Measurements from ENCODE around the gene FBLN1.
"Not testable (repeated sequence)": the region's sequence is repeated elsewhere in the genome, so short reads cannot be mapped to it uniquely, and the experiment has no call there.

The FBLN1 gene

DNA sequence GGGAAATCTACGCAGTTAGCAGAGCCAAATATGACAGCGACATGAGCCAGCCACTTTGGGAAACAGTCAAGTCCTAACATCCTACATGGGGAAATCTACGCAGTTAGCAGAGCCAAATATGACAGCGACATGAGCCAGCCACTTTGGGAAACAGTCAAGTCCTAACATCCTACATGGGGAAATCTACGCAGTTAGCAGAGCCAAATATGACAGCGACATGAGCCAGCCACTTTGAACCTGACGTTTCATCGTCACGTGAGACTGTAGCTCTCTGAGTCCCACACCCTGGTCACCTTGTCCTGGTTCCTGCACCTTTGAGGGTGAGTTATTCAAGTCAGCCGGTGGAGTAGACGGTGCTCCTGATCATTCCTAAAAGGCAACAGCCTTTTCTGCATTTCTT, 105.4 kb downstream of the FBLN1 start:
- DNase-seq (ENCODE audit: low read depth in 2 of 2) = not testable (repeated sequence)

DNA sequence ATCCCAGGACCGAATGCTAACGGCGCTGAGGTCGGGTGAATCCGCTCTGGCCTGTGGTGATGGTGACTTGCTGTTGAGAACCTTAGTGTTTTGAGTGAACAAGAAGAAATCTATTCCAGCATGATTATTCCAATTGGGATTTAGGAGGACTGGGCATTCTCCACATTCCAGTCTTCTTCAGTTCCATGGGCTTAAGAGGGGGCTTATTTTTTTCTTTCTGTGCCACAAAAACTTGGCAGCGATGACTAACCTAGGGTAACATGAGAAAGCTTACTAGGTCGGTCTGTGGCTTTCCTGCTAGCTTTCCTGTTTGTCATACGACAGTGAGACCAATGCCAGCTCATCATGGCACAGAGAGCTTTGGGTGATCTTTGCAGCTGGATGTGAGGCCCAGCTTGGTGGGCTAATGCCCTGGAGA, 106.1 kb downstream of the FBLN1 start:
- no peak for DNase-seq (ENCODE audit: low read depth in 2 of 2)

DNA sequence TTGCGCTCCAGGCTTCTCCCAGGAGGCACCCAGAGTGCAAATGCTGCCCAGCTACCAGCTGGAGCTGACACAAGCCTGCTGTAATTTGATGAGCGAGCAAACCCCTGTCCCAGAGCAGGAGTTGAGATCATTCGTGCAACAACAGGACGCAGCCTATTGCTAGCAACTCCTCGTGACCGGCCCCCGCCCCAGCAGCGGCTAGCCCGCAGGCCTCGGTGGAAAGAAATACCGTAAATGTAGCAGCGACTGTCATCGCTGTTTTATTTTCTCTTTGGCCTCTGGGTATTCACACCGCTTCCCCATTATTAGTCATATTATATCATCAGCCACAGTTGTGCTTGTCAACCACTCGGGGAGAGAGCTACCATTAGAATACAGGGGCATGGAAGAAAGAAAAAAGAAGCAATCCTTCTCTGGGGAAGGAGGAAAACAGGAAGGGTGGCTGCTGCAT, 109.8 kb downstream of the FBLN1 start:
- peak in 1 of 2 donors; percentile 42 for DNase-seq (ENCODE audit: low read depth in 2 of 2)

DNA sequence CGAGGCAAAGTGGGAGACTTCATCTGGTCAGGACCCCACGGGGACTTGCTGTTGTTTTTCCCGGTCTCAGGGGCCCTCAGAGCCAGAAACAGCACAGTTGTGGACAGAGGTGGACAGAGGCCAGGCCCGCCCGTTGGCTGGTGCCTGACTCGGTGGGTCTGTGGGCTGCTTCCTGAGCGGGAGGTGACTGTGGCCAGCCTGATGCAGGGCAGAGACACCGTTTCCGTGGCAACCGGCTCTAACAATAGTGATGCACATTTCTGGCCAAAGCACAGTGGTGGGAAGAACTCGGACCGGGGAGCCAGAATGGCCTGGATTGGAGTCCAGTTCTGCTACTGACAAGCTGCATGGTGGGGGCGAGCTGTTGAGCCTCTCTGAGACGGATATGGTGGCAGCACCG, 110.3 kb downstream of the FBLN1 start:
- no peak for DNase-seq (ENCODE audit: low read depth in 2 of 2)

DNA sequence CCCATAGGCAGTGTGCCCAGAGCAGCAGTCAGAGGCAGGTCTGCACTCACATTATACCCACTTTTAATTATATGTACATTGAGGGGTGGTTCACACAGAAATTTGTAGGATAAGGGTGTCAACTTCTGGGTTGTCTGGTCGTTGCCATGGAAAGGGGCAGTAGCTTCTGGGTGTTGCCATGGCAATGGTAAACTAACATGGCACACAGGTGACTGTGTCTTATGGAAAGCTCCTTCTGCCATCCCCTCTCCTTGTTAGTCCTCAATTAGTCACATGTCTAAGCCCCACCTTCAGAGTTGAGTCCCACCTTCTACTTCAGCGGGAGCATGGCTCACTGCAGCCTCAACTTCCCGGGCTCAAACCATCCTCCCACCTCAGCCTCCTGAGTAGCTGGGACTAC, 112.7 kb downstream of the FBLN1 start:
- no peak for DNase-seq (ENCODE audit: low read depth in 2 of 2)

DNA sequence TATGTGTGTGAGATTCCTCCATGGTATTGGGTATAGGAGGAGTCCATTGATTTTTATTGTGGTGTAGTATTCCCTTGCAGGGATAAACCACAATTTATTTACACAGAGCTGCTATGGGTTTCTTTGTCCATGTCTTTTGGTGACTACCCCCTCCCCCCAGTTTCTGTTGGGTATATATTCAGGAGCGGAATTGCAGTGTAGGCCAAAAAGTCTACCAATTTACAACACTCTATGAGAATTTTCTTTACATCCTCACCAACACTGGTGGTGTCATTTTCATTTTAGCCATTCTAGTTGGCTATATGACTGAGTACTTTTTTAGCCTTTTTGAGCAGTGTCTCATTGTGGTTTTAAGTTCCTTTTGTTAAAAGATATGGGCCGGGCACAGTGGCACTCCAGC, 113.7 kb downstream of the FBLN1 start:
- no peak for DNase-seq (ENCODE audit: low read depth in 2 of 2)

DNA sequence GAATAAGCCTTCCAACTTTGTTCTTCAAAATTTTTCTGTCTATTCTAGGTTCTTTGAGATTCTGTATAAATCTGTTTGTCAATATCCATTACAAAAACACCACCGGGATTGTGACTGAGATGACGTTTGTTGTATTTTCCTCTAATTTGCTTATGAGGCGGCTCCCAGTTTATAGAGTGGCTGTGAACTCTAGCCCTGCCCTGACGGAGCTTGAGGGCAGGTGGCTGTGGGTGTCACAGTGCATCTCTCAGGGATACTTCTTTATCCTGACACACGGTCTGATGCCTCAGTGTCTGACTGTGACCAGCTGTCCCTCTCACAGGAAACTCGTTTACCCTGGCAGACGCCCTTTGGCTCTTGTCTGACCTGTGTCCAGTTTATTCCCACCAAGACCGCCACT, 115.3 kb downstream of the FBLN1 start:
- DNase-seq (ENCODE audit: low read depth in 2 of 2) = no peak

DNA sequence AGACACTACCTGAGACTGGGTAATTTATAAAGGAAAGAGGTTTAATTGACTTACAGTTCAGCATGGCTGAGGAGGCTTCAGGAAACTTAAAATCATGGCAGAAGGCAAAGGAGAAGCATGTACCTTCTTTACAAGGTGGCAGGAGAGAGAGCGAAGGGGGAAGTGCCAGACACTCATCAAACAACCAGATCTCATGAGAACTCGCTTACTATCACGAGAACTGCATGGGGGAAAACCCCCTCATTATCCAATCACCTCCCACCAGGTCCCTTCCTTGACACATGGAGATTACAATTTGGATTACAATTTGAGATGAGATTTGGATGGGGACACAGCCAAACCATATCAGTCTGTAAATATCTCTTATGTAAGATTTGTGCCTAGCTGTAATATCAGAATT, 118.0 kb downstream of the FBLN1 start:
- DNase-seq (ENCODE audit: low read depth in 2 of 2) = no peak

DNA sequence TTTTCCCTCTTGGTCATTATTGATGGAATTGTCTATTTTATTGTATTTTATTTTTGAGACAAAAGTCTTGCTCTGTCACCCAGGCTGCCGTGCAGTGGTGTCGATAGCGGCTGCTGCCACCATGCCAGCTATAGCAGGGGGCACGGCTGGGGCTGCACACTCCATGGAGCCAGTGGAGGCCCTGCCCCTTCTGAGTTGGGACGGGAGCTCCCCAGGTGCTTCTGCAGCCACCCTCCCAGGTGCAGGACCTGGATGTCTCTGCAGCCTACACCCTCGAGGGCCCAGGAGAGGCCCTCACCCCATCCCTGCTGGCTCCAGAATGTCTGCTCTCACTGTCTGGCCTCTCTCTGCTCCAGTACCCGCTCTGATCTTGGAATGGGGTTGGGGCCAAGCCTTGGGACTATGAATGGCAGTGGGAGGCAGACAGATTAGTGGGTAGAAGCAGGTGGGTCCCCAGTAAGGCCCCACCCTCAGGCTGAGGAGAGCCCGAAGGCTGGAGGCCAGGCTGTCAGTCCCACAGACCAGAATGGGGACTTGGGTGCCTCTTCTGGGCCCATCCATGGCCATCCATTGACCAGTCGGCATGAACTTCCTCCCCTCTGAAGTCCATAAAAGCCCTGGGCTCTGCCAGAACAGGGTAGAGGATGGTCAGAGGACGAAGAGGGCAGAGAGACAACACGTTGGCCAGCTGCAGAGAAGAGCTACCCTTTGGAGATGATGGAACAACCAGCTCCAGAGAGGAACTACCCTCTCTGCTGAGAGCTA, 119.3 kb downstream of the FBLN1 start:
- no peak for DNase-seq (ENCODE audit: low read depth in 2 of 2)

DNA sequence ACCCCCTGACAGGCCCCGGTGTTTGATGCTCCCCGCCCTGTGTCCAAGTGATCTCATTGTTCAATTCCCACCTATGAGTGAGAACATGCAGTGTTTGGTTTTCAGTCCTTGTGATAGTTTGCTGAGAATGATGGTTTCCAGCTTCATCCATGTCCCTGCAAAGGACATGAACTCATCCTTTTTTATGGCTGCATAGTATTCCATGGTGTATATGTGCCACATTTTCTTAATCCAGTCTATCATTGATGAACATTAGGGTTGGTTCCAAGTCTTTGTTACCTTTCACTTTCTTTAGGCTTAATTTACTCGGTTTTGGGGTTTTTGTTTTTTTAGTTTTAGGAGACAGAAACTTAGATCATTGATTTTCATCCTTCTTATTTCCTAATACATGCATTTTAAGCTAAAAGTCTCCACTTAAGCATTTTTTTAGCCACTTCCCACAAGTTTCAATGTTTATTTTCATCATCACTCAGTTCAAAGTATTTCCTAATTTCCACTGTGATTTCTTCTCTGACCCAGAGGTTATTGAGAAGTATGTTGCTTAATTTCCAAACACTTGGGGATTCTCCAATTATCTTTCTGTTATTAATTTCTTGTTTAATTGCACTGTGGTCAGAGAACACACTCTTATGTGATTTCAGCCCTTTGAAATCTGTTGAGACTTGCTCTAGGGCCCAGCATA, 120.9 kb downstream of the FBLN1 start:
- not testable (repeated sequence) for DNase-seq (ENCODE audit: low read depth in 2 of 2)

DNA sequence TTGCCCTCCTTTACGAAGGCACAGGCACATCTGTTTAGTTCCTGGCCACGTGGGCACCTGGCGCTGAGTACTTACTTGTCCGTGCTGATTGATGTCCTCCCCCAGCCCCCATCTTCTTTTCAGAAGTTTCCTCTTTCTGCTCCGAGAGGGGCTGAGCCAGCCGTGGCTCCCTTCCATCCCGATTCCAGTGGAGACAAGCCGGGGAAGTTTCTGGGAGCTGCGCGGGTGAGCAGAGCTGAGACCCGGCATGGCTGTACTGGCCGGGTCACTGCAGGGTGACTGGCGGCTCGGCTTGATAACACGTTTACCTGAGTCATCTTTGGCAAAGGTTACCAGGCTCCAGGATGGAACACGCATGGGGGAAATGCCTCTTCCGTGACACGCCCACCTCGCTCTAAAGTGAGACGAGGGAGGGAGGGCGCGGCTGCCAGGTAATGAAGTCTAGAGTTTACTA, 123.5 kb downstream of the FBLN1 start:
- DNase-seq (ENCODE audit: low read depth in 2 of 2) = no peak

DNA sequence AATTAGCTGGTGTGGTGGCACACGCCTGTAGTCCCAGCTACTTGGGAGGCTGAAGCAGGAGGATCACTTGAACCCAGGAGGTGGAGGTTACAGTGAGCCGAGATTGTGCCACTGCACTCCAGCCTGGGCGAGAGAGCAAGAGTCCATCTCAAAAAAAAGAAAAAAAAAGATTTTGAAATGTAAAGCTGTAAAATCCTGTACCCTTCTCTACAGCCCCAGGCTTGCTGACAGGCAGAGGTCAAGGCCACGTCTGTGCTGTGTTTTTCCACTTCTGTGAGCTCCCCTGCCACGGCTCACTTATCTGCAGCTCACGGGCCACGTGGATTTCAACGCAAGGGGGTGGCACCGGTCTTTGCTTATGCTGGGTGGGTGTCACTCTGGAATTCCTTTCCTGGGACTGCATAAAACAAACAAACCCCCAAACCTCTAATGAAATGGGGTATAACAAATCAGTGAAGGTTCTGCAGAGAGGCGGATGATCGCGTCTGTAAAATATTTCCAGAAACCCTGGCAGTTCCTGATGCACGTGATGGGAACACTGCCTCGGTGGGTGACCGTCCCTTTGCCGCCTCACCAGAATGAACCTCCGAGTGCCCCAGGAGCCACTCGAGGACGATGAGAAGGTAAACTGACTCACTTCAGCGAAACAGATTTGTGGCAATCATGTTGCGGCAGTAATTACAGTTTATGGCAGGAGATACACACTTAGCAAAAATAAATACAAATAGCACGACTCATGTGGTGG, 125.0 kb downstream of the FBLN1 start:
- no peak for DNase-seq (ENCODE audit: low read depth in 2 of 2)

DNA sequence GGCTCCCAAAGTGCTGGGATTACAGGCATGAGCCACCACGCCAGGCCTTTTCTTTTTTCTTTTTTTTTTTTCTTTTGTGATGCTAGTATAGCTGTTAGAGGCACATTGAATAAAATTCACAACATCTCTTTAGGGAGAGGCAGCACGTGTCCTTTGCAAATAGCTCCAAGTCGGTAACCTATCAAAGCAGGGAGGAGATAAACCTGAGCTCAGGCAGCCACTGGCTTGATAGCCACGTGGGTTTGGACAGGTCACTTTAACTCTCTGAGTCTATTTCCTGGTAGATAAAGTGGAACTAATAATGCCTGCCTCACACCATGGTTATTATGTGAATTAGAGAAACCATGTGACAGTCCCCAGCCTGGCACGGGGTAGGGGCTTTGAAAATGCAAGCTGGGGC, 125.8 kb downstream of the FBLN1 start:
- DNase-seq (ENCODE audit: low read depth in 2 of 2) = no peak

DNA sequence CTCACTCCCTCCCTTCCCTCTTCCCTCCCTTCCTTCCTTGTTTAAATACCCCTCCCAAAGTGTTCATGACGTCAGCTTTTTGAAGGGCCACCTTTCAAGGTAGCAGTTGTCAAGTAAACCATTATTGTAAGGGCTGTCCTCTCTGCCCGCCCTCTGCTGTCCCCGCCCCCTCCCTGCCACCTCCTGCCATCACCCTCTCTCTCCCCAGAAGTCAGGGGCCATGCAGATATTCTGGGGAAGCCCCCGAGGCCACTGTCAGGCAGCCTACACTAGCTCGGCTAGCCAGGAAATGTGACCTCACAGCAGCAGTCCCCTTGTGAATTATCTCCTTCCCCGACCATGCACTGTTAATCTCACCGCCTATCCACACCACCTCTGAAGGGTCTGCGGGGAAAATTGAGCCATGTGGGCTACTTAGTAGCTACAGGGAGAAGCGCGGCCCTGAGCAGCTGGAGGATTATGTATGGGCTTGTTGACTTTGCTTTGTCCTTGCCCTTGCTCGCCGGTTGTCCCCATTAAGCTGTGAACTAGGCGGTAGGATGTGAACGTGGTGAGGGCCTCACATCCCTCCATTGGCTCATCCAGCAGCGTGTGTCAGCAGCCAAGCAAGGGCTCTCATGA, 126.9 kb downstream of the FBLN1 start:
- no peak for DNase-seq (ENCODE audit: low read depth in 2 of 2)

DNA sequence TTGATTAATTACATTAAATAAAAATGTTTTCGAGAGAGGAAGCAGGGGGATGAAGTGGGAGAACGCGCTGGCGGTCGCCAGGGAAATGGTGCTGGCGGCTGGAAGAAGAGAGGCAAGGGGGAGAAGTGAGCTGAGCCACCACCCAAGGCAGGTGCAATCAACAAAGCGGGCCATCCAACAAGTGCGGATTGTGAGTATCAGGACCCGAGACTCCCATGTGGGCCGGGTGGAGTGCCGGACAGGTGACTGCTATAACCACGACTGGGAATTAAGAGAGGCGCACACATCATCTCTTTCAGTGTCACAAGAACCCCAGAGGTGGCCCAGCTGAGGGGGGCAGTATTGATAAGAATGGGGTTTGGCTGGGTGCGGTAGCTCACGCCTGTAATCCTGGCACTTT, 127.8 kb downstream of the FBLN1 start:
- DNase-seq (ENCODE audit: low read depth in 2 of 2) = no peak

DNA sequence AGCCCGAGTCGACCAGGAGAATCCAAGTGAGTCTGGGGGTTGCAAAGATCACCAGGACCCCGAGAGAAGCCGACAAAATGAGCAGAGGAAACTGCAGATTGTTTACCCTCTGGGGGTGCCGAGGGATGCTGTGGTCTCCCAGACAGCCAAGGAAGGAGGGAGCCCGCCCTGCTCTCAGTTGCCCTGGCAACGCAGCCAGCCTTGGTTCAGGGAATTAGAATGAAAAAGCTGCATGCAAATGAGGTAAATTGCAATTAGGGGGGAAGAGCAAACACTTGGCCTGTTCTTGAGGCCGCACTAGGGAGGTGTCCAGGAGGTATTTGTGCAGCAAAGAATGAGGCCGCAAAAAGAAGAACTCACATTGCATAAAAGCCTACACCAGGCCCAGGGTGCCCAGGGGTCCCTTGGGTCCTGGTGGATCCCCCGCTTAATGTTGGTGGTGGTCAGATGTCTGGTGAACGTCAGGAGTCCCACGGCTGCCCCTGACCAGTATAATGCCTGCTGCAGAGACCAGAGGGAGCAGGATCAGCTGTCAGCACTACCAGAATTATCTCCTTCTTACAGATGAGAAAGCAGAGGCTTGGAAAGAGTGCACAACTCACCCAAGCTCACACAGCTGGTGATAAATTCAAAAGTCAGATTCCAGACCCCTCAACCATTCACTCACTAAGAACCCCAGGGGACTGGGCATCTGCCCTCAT, 128.6 kb downstream of the FBLN1 start:
- DNase-seq (ENCODE audit: low read depth in 2 of 2) = no peak

DNA sequence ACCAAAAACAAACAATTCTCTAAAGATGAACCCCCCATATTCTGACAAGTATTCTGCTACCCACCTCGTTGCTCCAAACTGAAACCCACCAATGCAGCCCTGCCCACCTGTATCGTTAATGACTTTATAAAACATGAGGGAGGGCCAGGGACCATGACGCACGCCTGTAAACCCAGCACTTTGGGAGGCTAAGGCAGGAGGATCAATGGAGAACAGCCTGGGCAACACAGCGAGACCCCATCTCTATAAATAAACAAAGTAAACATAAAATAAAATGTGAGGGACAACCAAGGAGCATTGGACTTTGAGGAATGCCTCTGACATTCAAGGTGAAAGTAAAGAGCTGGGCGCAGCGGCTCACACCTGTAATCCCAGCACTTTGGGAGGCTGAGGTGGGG, 129.2 kb downstream of the FBLN1 start:
- no peak for DNase-seq (ENCODE audit: low read depth in 2 of 2)

DNA sequence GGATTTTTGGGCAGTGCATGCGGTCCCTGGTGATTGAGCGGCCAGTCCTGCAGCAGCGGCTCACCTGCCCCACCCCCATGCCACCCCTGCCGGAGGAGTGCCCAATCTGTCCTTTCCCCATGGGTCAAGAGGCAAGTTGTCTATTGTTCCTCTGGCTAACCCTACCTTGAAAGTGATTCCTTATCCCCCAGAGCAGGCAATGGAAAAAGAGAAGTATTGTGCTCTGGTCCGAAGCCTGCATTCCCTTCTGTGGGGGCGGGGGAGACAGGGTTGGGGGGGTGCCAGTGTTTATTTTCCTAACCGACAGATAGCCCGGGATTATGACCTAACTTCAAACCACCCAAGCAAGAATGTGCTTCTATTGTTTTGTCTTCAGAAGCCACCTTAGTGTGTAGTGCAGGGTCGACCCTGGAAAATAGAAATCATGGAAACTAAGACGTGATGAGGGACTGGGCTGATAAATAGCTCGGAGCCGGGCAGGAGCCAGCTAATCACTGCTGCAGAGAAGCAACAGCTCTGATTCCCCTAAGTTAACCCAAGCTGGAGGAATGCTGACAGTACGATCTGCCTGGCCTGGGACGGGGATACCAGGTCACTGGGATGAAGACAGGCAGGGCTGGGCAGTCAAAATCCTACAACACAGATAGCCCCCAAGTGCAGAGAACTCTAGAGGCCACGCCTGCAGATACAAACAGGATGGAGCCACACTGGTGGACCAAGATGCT, 130.3 kb downstream of the FBLN1 start:
- DNase-seq (ENCODE audit: low read depth in 2 of 2) = no peak

DNA sequence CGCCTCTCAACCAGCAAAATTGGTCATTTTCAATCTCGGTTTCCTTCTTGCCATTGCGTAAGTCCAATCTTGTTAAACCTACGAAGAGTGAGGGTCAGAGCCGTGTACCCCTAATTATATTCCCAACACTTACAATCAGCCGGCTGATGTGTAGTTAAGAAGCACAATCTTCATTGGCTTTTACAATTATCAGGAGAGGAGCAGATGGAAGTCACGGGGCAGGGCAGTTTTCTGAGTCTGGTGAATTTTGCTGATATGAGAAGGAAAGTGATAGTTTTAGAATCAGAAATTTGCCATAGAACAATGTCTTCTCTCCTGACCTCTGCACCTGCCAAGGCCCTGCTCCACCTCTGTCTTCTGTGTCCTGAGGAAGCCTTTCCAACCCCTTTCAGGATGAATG, 134.0 kb downstream of the FBLN1 start:
- DNase-seq (ENCODE audit: low read depth in 2 of 2) = no peak

DNA sequence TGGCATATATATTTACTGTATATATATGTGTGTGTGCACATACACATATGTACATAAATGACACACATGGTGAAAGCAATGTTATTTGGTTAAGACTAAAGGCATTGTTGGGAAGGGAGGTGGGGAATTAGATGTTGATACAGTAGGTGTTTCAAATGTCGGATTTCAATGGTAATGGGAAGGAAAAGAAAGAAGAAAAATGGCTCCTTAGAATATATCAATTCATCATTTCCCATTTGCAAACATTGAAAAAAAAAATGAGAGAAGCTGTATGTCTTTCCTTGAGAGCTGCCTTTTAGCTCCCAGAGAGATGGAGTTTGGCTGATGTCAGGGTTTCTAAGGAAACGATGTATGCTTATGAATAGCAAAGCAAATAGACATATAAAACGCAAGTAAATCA, 135.5 kb downstream of the FBLN1 start:
- DNase-seq (ENCODE audit: low read depth in 2 of 2) = no peak

Measured in stimulated activated CD8-positive, alpha-beta memory T cell treated with anti-CD3 and anti-CD28 coated beads, Interleukin-7, amount 100 ng/mL, for 4 hours (primary cell).